Activated CD4-positive, CD25-positive, alpha-beta regulatory T cell treated with anti-CD3 and anti-CD28 coated beads, Interleukin-2, amount 50 U/mL, for 24 hours (primary cell): ENCODE measurements around the gene NUDT14.

ENCODE experiments used
- ATAC-seq, 2 donors: fragments of 150-1000 bp; cut with Tn5 transposase; one replicate each; pipeline ENCODE4 v1.10.0; 2021; ENCODE audit warnings: mild to moderate bottlenecking in 1 of 2, moderate library complexity in 1 of 2

Gene NUDT14

DNA sequence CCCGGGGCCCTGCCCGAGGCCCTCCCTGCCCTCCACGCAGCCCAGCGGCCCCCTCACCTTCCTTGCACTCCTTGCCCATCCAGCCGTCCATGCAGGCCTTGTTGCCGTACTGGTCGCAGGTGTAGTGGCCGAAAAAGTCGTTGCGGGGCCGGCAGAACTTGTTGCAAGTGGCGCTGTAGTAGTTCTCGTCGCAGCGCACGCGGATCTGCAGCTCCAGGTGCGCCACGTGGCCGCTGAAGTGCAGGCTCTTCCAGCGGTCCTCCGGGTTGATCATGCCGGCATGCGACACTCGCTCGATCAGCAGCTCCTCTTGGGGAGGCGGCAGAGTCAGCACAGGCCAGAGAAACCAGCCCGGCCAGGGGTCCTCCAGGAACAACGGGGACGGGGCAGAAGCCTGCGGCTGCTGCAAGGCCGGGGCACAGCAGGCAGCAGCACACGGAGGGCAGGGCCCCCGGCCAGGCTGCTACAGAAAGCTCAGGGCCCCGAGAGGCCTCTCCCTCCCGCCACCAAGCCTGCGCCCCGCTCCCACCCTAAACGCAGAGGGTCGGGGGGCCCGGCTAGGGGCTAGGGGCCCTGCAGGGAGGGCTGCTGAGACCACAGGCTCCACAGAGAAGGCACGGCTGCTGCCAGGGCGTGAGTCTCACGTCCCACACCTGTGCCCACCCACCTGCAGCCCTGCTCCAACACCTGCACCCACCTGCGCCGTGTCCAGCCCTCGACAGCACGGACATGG lies 25.3 kb downstream of the NUDT14 start:
- ATAC-seq, result no peak

GRCh38 chr14:105155071-105155651 lies 26.0 kb downstream of the NUDT14 start:
- ATAC-seq, result no peak

- ATAC-seq, result no peak
Measured at GRCh38 chr14:105154476-105154871, 26.6 kb downstream of the NUDT14 start.

- no peak for ATAC-seq
Measured at GRCh38 chr14:105153739-105154475, 27.2 kb downstream of the NUDT14 start.

- ATAC-seq, result no peak
Measured at GRCh38 chr14:105153331-105153731, 27.8 kb downstream of the NUDT14 start.

- ATAC-seq, result no peak
Measured at GRCh38 chr14:105152794-105153241, 28.3 kb downstream of the NUDT14 start.

- no peak for ATAC-seq
Measured at GRCh38 chr14:105151838-105152793, 29.0 kb downstream of the NUDT14 start.

- ATAC-seq, result no peak
Measured at GRCh38 chr14:105151084-105151837, 29.9 kb downstream of the NUDT14 start.

GRCh38 chr14:105150368-105151083 lies 30.6 kb downstream of the NUDT14 start:
- ATAC-seq, result no peak

GRCh38 chr14:105150026-105150367 lies 31.1 kb downstream of the NUDT14 start:
- no peak for ATAC-seq

- ATAC-seq, result no peak
Measured at GRCh38 chr14:105149146-105149781, 31.8 kb downstream of the NUDT14 start.

DNA sequence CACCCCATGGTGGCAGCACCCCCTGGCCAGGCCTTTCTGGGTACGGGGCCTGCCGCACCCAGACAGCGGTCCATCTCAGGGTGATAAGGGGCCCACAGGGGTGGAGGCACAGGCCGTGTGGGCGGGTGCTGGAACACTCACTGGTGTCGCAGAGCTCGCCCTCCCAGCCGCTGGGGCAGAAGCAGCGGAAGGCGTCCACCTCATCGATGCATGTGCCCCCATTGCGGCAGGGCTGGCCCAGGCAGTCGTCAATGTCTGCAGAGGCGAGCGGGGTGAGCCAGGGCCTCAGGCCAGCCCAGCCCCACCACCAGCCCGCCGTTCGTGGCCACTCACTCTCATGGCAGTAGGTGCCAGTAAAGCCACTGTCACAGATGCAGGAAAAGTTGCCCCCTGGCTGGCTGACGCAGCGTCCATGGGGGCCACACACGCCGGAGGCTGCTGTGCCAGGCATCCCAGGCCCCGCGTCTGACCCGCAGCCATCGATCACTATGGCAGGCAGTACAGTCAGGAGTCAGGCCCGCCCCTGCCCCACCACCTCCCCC lies 32.4 kb downstream of the NUDT14 start:
- ATAC-seq, result no peak

- ATAC-seq, result no peak
Measured at GRCh38 chr14:105147671-105148603, 33.2 kb downstream of the NUDT14 start.

GRCh38 chr14:105146976-105147635 lies 34.0 kb downstream of the NUDT14 start:
- ATAC-seq, result no peak

- no peak for ATAC-seq
Measured at GRCh38 chr14:105146181-105146975, 34.7 kb downstream of the NUDT14 start.

GRCh38 chr14:105145381-105146180 lies 35.5 kb downstream of the NUDT14 start:
- no peak for ATAC-seq
